CD8-positive, alpha-beta memory T cell (primary cell): Measurements from ENCODE around the gene COPZ2. TPM values are rescaled to one million over a fixed set of nuclear protein-coding genes. Genes with fewer than 3 reads are reported as not detected.
A peak's percentile ranks its signal among the peaks of the same experiment; 100 is the strongest.

Experiments
- CTCF ChIA-PET: fragments of 350-600 bp; sonication (Branson Sonifier 250); formaldehyde crosslinking; loops from one replicate; lab custom pipeline; 2021; ENCODE audit warnings: antibody characterized with exemption; lab: Charles Lee
- POLR2A ChIA-PET: fragments of 350-600 bp; sonication (Branson Sonifier 250); formaldehyde crosslinking; loops from one replicate; lab custom pipeline; 2021; ENCODE audit warnings: antibody characterized with exemption; lab: Charles Lee
- DNase-seq, 5 donors: peaks; one replicate each; pipeline versions ENCODE4 v3.0.0 to v3.0.0-alpha.2; 2020 to 2022; ENCODE audit warnings: mixed read lengths in 1 of 5
- H3K27ac ChIP-seq: one replicate; pipeline ENCODE4 v1.7.0; 2013; ENCODE audit warnings: low read depth, mild to moderate bottlenecking, low read length, moderate library complexity
- H3K27me3 ChIP-seq: 2 replicates; pipeline ENCODE4 v1.7.0; 2013; ENCODE audit warnings: low read length, mild to moderate bottlenecking; ENCODE audit not compliant: insufficient read depth, poor library complexity, severe bottlenecking
- H3K36me3 ChIP-seq: 2 replicates; pipeline ENCODE4 v1.7.0; 2013; ENCODE audit warnings: mild to moderate bottlenecking, low read length, moderate library complexity; ENCODE audit not compliant: insufficient read depth
- H3K4me1 ChIP-seq: 2 replicates; pipeline ENCODE4 v1.7.0; 2013; ENCODE audit warnings: mild to moderate bottlenecking, low read length, moderate library complexity; ENCODE audit not compliant: insufficient read depth
- H3K4me3 ChIP-seq: 2 replicates; pipeline ENCODE4 v1.7.0; 2013; ENCODE audit warnings: mild to moderate bottlenecking, low read length
- H3K9me3 ChIP-seq: 2 replicates; pipeline ENCODE4 v1.7.0; 2013; ENCODE audit warnings: mild to moderate bottlenecking, low read length
- H3K27ac Mint-ChIP-seq, 8 donors: one replicate each; pipeline ENCODE4 v1.8.0; 2020 to 2021; ENCODE audit warnings: mixed read lengths in 8 of 8, mild to moderate bottlenecking in 6 of 8, inconsistent platforms in 3 of 8, moderate library complexity in 3 of 8
- H3K27me3 Mint-ChIP-seq, 2 donors: one replicate each; pipeline ENCODE4 v1.8.0; 2020 to 2021; ENCODE audit warnings: mixed read lengths in 2 of 2, mild to moderate bottlenecking in 1 of 2, moderate library complexity in 1 of 2
- H3K36me3 Mint-ChIP-seq, 3 donors: one replicate each; pipeline ENCODE4 v1.8.0; 2020 to 2021; ENCODE audit warnings: mixed read lengths in 3 of 3, inconsistent platforms in 1 of 3, mild to moderate bottlenecking in 1 of 3
- H3K4me1 Mint-ChIP-seq, 3 donors: one replicate each; pipeline ENCODE4 v1.8.0; 2020 to 2021; ENCODE audit warnings: mixed read lengths in 3 of 3, inconsistent platforms in 1 of 3, mild to moderate bottlenecking in 1 of 3
- H3K4me3 Mint-ChIP-seq, 7 donors: one replicate each; pipeline ENCODE4 v1.8.0; 2020 to 2021; ENCODE audit warnings: mixed read lengths in 7 of 7, mild to moderate bottlenecking in 6 of 7, moderate library complexity in 4 of 7, inconsistent platforms in 2 of 7
- H3K9me3 Mint-ChIP-seq, 5 donors: one replicate each; pipeline ENCODE4 v1.8.0; 2020 to 2022; ENCODE audit warnings: mixed read lengths in 5 of 5, mild to moderate bottlenecking in 3 of 5, moderate library complexity in 2 of 5, inconsistent platforms in 1 of 5
- polyA plus RNA-seq: library from polyadenylated mRNA; unstranded; fragments of 300-500 nt; fragmentation: Illumina TruSeq; gene quantifications from one replicate; pipeline ENCODE4 v1.2.3, GENCODE V29; 2021
- total RNA-seq, 2 experiments: library from RNA; stranded (reverse); gene quantifications; one replicate each; pipeline ENCODE4 v1.2.3, GENCODE V29; 2021

The COPZ2 gene
- total and polyA plus RNA-seq, 3 experiments from 2014 or later = 3.3 to 8.3 (median 7.6) TPM

GRCh38 chr17:48055531-48056245 is 18.1 kb upstream of the COPZ2 start:
- H3K27me3 ChIP-seq = no peaks in the 10 kb centered on the region
- Mint-ChIP-seq H3K36me3 (peaks cover 1 to 89% (median 23%) of the 10 kb centered on the region in 3 donors), H3K27ac (peak overlapping the region in 5 of 8 donors; percentile 29 to 82 (median 73)), H3K9me3 (no peaks in the 10 kb centered on the region), H3K27me3 (no peaks in the 10 kb centered on the region), H3K4me1 (peaks cover 38 to 45% (median 39%) of the 10 kb centered on the region in 3 donors), H3K4me3 (peak overlapping the region in 1 of 7 donors; percentile 55)
- H3K36me3 ChIP-seq = peaks cover 61% of the 10 kb centered on the region
- CTCF ChIA-PET = interaction anchor here (0.7 kb wide), 1 partner anchor 24 kb away, joined by 3 read pairs; no protein-coding TSS in a partner anchor
- H3K27ac ChIP-seq = peak overlapping the region; percentile 35
- no peaks in the 10 kb centered on the region for H3K9me3 ChIP-seq
- H3K4me3 ChIP-seq = no peak overlapping the region
- DNase-seq = no peak
- POLR2A ChIA-PET = no interaction called here
- peaks cover 28% of the 10 kb centered on the region for H3K4me1 ChIP-seq

GRCh38 chr17:48054238-48055185 is 16.9 kb upstream of the COPZ2 start:
- H3K27ac Mint-ChIP-seq = peak overlapping the region in 2 of 8 donors; percentile 29 to 77

GRCh38 chr17:48053758-48054237 is 16.2 kb upstream of the COPZ2 start:
- H3K27ac ChIP-seq = no peak overlapping the region
- H3K36me3 Mint-ChIP-seq = peaks cover 4 to 81% (median 22%) of the 10 kb centered on the region in 3 donors
- H3K4me3 ChIP-seq = no peak overlapping the region
- H3K4me1 ChIP-seq = peaks cover 42% of the 10 kb centered on the region
- POLR2A ChIA-PET = no interaction called here
- H3K27me3 Mint-ChIP-seq = no peaks in the 10 kb centered on the region
- H3K27ac Mint-ChIP-seq = peak overlapping the region in 1 of 8 donors; percentile 74
- H3K9me3 ChIP-seq = no peaks in the 10 kb centered on the region
- H3K4me3 Mint-ChIP-seq = no peak overlapping the region
- H3K4me1 Mint-ChIP-seq = peaks cover 54 to 63% (median 57%) of the 10 kb centered on the region in 3 donors
- no peak for DNase-seq
- H3K9me3 Mint-ChIP-seq = no peaks in the 10 kb centered on the region
- CTCF ChIA-PET = no interaction called here
- no peaks in the 10 kb centered on the region for H3K27me3 ChIP-seq
- peaks cover 54% of the 10 kb centered on the region for H3K36me3 ChIP-seq

More at GRCh38 chr17:48054238-48055185, 16.9 kb upstream of the COPZ2 start:
- no peaks in the 10 kb centered on the region for H3K9me3 Mint-ChIP-seq
- ChIA-PET CTCF (interaction anchor here (0.8 kb wide), 1 partner anchor 57 kb away, joined by 3 read pairs; no protein-coding TSS in a partner anchor), POLR2A (no interaction called here)
- H3K4me1 Mint-ChIP-seq = peaks cover 48 to 56% (median 50%) of the 10 kb centered on the region in 3 donors
- H3K4me3 Mint-ChIP-seq = no peak overlapping the region
- no peaks in the 10 kb centered on the region for H3K27me3 Mint-ChIP-seq
- peaks cover 4 to 85% (median 22%) of the 10 kb centered on the region in 3 donors for H3K36me3 Mint-ChIP-seq
- no peak for DNase-seq
- peaks cover 61% of the 10 kb centered on the region for H3K36me3 ChIP-seq
- H3K27me3 ChIP-seq = no peaks in the 10 kb centered on the region
- peak overlapping the region; percentile 35 for H3K27ac ChIP-seq
- no peaks in the 10 kb centered on the region for H3K9me3 ChIP-seq
- peaks cover 35% of the 10 kb centered on the region for H3K4me1 ChIP-seq
- H3K4me3 ChIP-seq = no peak overlapping the region

GRCh38 chr17:48052956-48053757 is 15.6 kb upstream of the COPZ2 start:
- Histone ChIP-seq H3K4me3 (no peak overlapping the region), H3K9me3 (no peaks in the 10 kb centered on the region), H3K4me1 (peaks cover 43% of the 10 kb centered on the region), H3K36me3 (peaks cover 47% of the 10 kb centered on the region), H3K27me3 (no peaks in the 10 kb centered on the region), H3K27ac (no peak overlapping the region)
- Mint-ChIP-seq H3K27me3 (peaks cover 0 to 1% of the 10 kb centered on the region in 2 donors), H3K9me3 (no peaks in the 10 kb centered on the region), H3K4me1 (peaks cover 56 to 64% (median 59%) of the 10 kb centered on the region in 3 donors), H3K4me3 (no peak overlapping the region), H3K27ac (peak overlapping the region in 5 of 8 donors; percentile 29 to 74 (median 47)), H3K36me3 (peaks cover 4 to 79% (median 21%) of the 10 kb centered on the region in 3 donors)
- DNase-seq = no peak
- ChIA-PET POLR2A (interaction anchor here (0.6 kb wide), 1 partner anchor 20 kb away, joined by 3 read pairs; no protein-coding TSS in a partner anchor), CTCF (interaction anchor here (1.2 kb wide), 2 partner anchors 9 to 28 kb away, joined by 3 read pairs; no protein-coding TSS in a partner anchor)

- Mint-ChIP-seq H3K27ac (peak overlapping the region in 4 of 8 donors; percentile 4 to 74 (median 28)), H3K36me3 (peaks cover 4 to 73% (median 17%) of the 10 kb centered on the region in 3 donors), H3K27me3 (peaks cover 0 to 4% of the 10 kb centered on the region in 2 donors), H3K4me3 (no peak overlapping the region), H3K4me1 (peaks cover 63 to 74% (median 70%) of the 10 kb centered on the region in 3 donors), H3K9me3 (no peaks in the 10 kb centered on the region)
- Histone ChIP-seq H3K27me3 (no peaks in the 10 kb centered on the region), H3K27ac (no peak overlapping the region), H3K9me3 (no peaks in the 10 kb centered on the region), H3K4me1 (peaks cover 48% of the 10 kb centered on the region), H3K36me3 (peaks cover 35% of the 10 kb centered on the region), H3K4me3 (no peak overlapping the region)
- DNase-seq = no peak
- CTCF ChIA-PET = interaction anchor here (0.6 to 1.2 kb wide), 3 partner anchors 8 to 102 kb away, joined by 3 read pairs; no protein-coding TSS in a partner anchor
- POLR2A ChIA-PET = no interaction called here
Observed at GRCh38 chr17:48051706-48052486, 14.3 kb upstream of the COPZ2 start.

GRCh38 chr17:48051283-48051682 is 13.7 kb upstream of the COPZ2 start:
- Mint-ChIP-seq H3K36me3 (peaks cover 4 to 67% (median 14%) of the 10 kb centered on the region in 3 donors), H3K4me1 (peaks cover 66 to 78% (median 73%) of the 10 kb centered on the region in 3 donors), H3K9me3 (no peaks in the 10 kb centered on the region), H3K4me3 (peak overlapping the region in 1 of 7 donors; percentile 5), H3K27me3 (peaks cover 0 to 4% of the 10 kb centered on the region in 2 donors), H3K27ac (peak overlapping the region in 2 of 8 donors; percentile 21 to 27)
- CTCF ChIA-PET = no interaction called here
- Histone ChIP-seq H3K4me3 (no peak overlapping the region), H3K27me3 (no peaks in the 10 kb centered on the region), H3K4me1 (peaks cover 54% of the 10 kb centered on the region), H3K36me3 (peaks cover 32% of the 10 kb centered on the region), H3K9me3 (no peaks in the 10 kb centered on the region), H3K27ac (no peak overlapping the region)
- DNase-seq = no peak
- POLR2A ChIA-PET = no interaction called here
